Right renal cortex interstitium (tissue), 3 donors: ENCODE measurements around the gene SNAI3. TPM values are rescaled to one million over a fixed set of nuclear protein-coding genes. Genes with fewer than 3 reads are reported as not detected.

ENCODE experiments used
- DNase-seq, 3 donors: peaks; one replicate each; pipeline ENCODE4 v3.0.0-alpha.2; 2013; ENCODE audit warnings: low read depth in 3 of 3, low spot score in 2 of 3
- polyA plus RNA-seq, 3 donors: library from polyadenylated mRNA; unstranded; fragments of 120-200 nt; gene quantifications; one replicate each; pipeline ENCODE4 v1.2.1, GENCODE V29; 2013; ENCODE audit not compliant: insufficient read length in 3 of 3

The SNAI3 gene
- polyA plus RNA-seq, 3 donors, result 0.42 to 0.62 (median 0.47) TPM

DNA sequence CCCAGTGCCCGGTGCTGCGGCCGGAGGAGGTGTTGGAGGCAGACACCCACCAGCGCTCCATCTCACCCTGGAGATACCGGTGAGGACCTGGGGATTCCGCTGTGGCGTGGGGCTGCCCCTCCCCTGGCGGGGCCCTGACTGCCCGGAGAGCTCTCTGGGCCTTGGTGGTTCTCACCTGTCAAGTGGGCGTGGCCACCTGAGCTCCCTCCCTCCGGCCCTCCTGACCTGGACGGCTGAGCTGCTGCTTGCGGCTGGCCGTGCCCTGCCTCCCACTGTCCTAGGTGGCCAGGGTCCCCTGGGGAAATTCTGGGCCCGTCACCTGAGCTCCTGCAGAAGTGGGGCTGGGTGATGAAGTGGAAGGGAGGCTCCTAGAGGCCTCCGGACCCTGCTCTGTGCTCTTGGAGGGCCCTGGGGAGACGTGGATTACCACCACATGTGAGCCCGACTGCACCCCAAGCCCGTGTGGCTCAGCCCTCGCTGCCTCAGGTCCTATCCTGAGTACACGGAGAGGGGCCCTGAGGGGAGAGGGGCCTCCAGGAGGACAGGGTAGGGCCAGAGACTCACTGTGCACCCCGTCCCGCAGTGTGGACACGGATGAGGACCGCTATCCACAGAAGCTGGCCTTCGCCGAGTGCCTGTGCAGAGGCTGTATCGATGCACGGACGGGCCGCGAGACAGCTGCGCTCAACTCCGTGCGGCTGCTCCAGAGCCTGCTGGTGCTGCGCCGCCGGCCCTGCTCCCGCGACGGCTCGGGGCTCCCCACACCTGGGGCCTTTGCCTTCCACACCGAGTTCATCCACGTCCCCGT, 46.9 kb downstream of the SNAI3 start:
- DNase-seq, result no peak

DNA sequence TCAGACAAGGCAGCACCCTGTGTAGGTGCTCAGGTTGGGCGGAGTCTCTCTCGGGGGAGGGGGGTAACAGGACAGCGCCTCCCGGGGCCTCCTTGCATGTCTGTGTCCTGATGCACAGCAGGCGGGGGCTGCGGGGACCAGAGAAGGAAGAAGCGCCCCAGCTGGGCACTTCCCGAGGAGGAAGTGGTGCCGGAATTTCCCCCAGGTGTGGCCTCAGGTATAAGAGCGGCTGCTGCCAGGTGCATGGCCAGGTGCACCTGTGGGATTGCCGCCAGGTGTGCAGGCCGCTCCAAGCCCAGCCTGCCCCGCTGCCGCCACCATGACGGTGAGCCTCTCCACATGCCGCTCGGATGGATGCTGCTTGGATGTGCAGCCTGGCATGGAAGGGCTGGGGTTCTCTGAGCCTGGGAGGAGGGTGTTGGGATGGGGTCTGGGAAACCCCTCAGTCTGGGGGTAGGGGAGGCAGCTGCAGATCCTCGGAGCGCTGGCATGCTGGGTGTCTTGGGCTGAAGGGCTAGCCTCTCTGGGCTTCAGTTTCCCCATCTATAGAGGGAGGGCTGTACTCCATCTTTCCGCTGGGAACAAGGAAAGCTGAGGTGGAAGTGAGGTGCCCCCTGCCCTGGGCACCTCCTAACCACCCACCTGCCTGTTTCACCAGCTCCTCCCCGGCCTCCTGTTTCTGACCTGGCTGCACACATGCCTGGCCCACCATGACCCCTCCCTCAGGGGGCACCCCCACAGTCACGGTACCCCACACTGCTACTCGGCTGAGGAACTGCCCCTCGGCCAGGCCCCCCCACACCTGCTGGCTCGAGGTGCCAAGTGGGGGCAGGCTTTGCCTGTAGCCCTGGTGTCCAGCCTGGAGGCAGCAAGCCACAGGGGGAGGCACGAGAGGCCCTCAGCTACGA, 47.7 kb downstream of the SNAI3 start, which contains the start of gene IL17C:
Gene IL17C, plus strand, starts transcription at position 250 of the 908 bp plus-strand sequence. Its CDS starts 70 bp downstream, at position 320.
- no peak for DNase-seq

DNA sequence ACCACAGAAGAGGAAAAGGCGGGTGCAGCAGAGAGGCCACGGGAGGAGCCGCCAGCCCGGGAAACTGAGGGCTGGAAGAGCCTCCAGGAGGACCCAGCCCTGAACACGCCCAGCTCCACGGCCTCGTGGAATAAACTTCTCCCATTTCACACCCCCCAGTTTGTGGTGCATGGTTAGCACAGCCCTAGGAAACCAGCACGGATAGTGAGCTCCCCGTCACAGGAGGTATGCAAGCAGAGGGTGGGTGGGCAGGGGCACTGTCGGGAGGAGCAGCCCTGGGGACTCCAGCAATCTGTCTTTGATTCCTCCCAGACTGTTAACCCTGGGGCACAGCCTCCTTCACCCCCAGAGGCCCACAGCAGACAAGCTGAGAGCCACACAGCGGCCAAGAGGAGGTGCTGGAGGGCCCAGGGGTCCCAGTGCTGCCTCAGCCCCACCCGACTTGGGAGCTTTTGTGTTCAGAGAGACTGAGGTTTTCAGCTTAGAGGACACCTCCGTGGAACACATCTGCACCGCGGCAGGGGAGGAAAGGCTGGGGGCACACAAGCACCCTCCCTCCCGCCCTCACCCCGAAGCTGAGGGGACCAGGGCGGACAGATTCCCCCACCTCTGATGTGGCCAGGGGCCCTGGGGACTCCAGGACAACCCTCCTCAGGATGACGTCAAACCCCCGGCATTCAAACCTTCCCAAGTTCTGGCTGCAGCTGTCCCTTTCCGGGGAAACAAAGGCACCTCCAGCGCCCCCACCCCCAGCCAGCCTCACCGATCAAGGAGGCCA, 49.6 kb downstream of the SNAI3 start:
- no peak for DNase-seq

DNA sequence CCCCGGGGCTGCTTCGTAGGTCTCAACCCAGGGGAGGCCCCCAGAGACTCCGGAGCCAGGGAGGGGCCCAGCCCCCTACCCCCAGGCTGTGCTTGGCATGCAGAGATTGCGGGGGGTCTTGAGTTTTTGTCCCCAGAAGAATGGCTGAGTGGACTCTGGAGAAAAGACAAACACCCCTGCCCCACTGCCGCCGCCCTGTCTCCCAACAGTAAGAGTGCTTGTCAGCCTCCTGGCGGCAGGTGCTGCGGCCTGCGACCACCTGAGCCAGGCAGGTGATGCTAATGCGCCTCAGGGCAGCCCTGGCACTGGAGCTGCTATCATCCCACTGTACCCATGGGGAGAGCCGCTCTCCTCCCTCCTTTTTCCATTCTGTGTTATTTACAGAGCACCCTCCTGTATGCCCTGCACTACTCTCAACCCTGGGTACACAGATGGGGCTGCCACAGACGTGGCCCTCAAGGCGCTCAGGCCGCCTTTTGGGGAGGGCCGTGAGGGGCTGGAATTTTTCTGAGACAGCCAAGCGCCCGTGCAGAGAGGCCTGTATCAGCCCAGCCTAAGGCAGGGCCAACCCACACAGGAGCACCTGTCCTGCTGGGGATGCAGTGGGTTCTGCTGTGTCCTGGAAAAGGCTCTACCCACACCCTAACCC, 50.5 kb downstream of the SNAI3 start:
- DNase-seq, result no peak

DNA sequence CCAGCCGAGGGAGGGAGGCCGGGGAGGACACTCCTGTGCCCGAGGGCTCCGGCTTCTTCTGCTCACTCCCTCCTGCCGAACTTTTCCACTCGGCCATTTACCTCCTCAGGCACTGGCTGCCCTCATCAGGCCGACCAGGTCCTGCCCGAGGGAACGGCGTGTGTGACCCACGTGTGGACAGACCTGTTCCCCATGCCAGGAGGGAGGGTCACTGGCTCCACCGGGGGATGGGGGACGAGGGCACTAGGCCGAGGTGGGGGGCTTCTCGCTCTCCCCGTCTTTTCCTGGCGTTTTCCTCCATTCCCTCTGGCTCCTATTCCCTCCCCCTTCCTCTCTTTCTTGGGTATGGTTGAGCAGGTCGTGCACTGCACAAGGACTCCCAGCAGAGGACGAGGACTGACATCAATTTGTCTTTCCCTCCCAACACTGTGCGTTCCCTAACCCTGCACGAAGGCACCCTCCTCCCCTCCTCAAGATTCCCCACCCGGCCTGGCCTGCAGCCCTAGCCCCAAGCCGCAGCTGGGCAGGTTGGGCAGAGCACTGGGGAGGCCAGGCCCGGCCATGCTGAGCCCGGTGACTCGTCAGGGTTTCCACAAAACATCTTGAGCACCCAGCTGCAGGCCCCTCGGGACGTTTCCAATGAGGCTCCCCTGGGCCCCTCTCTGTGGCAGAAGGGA, 51.2 kb downstream of the SNAI3 start:
- DNase-seq, result no peak

DNA sequence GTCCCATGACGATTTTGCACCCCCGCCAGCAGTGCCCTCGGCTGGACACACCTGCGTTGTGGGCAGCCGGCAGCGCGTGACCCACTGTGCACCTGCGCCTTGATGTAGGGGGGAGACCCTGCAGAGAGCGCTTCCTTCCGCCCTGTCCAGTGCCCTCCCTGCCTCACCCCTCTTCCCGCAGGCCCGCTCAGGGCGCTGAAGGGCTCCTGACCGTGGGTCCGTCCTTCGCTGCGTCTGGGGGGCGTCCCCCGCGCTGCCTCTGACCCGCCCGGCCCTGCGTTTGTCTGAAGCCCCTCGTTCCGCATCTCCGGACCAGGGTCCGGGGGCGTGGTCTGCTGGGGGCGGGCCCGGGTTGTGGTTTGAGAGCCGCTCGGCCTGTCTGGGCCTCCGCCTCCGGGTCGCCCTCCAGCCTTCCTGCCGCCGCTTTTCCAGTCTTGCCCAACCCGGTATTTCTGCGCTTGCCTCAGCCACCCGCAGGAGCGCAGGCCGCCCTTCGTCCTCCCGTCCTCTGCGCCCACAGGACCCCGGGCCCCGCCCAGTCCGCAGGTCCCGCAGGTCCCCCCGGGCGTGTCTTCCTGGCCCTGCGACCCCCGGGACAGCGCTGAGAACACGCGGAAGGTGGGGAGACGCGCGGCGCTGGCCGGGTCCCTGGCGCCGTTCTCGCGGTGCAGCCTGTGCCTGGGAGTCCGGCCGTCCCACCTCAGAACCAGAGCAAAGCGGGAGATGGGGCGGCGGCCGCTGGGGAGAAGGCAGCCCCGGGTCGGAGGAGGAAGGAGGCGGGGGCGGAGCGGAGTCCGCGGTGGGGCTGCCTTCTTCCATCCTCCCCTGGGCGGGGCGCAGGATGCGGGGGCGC, 51.9 kb downstream of the SNAI3 start:
- no peak for DNase-seq

DNA sequence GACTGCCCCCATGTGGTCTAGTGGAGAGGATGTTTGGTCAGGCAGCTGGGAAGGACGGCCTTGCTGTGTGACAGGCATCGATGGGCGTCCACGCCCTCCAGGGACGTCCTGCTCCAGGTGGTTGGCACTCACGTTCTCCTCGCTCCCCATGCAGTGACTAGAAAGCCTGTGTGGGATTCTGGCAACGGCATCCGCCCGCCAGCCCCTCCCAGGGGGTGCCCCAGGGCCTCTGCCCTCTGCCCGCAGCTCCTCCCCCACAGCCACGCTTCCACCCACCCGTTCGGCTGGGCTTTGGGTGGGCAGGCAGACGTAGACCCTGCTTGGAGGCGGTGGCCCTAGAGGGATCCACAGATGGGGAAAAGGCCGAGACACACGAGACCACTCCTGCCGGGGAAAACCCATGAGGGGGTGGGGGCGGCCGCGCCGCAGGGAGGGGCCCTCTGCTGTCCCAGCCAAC, 52.6 kb downstream of the SNAI3 start:
- no peak for DNase-seq

DNA sequence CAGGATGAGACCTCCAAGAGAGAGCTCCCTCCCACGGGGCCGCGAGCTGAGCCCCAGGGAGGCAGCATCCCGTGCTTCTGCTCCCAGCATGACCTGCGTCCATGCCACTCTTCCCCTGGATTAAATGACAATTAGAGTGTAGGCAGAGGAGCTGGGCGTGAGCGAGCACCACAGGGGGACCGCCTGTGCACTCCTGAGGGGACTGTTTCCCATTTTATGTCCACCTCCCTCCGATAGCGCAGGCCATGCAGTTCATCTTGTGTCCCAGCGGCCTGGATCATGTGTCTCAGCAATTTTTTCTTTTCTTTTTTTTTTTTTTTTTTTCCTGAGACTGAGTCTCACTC, 53.7 kb downstream of the SNAI3 start:
- DNase-seq, result no peak

DNA sequence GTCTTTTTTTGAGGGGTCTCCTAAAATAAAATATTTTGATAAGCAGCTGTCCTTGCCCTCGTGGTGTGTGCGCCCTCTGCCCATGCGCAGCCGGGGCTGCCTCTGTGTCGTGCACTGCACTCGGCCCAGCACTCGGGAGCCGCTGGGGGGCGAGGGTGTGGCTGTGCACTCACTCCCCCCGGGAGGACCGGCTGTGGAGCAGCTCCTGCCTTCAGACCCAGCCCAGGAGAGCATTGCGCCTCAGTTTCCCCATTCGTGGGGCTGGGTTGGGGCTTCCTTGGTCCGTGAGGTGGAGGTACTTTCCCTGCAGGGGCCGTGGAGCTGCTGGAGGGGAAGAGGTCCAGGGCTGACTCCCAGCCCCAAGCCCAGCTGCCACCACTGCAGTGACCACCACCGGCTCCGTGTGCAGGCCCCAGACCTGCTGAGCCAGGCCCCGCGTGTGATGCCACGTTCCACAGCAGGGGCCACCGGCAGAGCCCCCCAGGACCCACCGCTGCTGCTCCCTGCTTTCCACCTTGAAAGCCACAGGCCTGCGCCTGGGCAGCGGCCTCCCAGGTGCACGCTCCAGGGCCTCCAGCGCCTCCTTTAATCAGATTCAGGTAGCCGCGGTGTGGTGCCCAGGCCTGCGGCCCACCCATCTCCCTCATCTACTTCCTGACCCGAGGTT, 54.3 kb downstream of the SNAI3 start:
- DNase-seq, result no peak

DNA sequence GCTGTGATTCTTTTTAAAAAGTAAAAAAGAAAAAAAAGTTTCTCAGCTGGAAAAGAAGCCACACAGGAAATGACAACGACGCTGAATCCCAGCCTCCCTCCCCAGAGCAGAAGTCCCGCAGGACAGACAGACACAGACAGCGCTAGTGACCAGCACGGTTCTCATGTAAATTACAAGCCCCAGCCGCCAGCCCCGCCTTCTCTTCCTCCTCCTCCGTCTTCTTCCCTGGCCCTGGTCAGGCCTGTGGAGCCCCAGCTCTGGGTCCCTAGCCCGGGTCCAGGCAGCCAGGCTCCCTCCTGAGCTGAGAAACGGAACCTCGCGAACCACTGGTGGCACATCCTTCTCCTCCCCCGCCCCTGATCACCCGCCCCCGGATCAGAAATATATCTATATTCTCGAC, 54.9 kb downstream of the SNAI3 start:
- no peak for DNase-seq

DNA sequence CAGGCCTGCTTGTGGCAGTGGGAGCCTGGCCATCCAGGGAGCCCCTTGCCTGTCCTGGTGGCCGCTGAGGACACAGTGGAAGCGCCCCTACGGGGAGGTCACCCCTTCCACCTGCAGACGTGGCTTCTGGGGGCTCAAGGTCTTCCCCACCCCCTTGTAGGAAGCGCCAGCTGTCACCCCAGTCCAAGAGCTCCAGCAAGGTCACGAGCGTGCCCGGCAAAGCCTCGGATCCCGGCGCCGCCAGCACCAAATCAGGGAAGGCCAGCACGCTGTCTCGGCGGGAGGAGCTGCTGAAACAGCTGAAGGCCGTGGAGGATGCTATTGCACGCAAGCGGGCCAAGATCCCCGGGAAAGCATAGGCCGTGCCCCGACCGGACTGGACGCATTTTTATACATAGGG, 55.4 kb downstream of the SNAI3 start:
- DNase-seq, result no peak

DNA sequence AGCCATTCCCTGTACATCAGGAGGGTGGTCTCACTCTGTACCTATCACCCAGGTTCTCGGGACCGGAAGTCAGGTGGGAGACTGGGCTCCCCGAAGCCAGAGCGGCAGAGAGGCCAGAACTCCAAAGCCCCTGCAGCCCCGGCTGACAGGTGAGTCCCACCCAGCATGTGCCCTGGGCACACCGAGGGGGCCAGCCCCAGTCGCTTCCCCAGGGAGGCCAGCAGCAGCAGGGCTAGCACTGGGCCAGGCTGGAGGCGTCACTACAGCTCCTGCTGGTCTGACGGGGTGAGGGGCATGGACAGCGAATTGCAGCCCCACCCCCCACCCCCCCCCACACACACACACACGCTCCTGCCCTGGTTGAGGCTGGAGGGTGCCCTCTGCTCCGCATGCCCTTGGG, 55.9 kb downstream of the SNAI3 start:
- DNase-seq, result no peak

DNA sequence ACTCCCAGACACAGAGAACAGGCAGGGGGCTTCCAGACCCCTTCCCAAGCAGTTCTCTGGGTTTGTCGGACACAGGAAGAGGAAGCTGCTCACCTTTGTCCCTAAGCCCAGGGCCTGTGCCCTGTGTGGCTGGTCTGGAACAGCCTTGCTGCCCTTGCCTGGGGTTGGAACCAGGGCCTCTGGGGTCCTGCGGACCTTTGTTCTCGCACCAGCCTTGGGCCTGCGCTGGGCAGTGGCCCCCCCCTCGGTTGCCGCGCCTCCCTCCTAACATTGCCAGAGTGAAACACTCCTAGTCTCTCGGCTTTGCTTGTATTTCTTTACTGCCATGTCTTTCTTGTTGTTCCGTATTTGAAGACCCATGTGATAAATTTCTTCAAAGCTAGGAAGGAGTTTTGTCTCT, 56.5 kb downstream of the SNAI3 start:
- DNase-seq, result no peak

DNA sequence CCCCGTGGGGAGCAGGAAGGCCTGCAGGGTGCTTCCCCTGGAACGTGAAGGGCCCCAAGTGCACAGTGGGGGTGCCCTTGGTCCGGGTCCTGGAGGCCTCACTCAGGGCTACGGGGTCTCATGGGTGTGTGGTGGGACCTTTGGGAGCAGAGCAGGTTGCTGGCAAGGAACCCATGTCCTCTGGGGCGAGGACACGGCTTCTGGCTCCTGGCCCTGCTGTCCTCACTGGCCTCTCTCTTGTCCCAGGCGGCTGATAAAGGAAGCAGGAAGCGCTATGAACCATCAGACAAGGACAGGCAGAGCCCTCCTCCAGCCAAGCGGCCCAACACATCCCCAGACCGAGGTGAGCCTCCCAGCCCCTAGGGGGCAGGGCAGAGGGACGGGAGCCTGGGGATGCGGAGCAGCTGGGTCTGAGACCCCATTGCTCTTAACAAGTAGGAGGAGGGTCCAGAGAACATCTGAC, 57.8 kb downstream of the SNAI3 start:
- no peak for DNase-seq
